Neural cell (in vitro differentiated cells): ENCODE data around the gene SSX2IP.

Source experiments
- EZH2 ChIP-seq: fragments of 200-600, 300-800 bp; shearing (Covaris generic), sonication (generic); IDR thresholded peaks from 2 replicates; pipeline ENCODE4 v1.6.1; 2014; ENCODE audit warnings: antibody characterized with exemption, low read length, borderline replicate concordance, mild to moderate bottlenecking; ENCODE audit not compliant: insufficient read depth, poor library complexity, severe bottlenecking
- POLR2AphosphoS5 ChIP-seq: IDR thresholded peaks from 2 replicates; pipeline ENCODE4 v1.6.1; 2012
- TF ChIP-seq, protein P1 (sequence below): fragments of 450-650 bp; IDR thresholded peaks from 2 replicates; pipeline ENCODE4 v1.5.1; 2014; ENCODE audit warnings: antibody characterized with exemption, mild to moderate bottlenecking, moderate library complexity; ENCODE audit not compliant: poor library complexity, severe bottlenecking
- TF ChIP-seq, protein P2 (sequence below): IDR thresholded peaks from 2 replicates; pipeline ENCODE4 v1.6.1; 2012; ENCODE audit warnings: borderline replicate concordance

DNA sequence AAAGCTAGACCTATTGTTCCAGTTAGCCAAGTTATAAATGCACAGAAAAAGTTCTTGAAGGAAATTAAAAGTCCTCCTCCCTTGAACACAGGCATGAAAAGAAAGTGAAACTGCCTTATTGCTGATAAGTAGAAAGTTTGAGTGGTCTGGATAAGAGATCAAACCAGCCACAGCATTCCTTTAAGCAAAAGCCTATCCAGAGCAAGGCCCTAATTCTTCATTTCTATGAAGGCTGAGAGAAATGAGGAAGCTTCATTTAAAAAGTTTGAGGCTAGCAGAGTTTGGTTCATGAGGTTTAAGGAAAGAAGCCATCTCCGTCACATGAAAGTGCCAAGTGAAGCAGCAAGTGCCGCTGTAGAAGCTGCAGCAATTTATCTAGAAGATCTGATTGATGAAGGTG, 2.7 kb upstream of the SSX2IP start:
- TF ChIP-seq EZH2 (no peak), POLR2AphosphoS5 (no peak)
- TF ChIP-seq, protein P1, sequence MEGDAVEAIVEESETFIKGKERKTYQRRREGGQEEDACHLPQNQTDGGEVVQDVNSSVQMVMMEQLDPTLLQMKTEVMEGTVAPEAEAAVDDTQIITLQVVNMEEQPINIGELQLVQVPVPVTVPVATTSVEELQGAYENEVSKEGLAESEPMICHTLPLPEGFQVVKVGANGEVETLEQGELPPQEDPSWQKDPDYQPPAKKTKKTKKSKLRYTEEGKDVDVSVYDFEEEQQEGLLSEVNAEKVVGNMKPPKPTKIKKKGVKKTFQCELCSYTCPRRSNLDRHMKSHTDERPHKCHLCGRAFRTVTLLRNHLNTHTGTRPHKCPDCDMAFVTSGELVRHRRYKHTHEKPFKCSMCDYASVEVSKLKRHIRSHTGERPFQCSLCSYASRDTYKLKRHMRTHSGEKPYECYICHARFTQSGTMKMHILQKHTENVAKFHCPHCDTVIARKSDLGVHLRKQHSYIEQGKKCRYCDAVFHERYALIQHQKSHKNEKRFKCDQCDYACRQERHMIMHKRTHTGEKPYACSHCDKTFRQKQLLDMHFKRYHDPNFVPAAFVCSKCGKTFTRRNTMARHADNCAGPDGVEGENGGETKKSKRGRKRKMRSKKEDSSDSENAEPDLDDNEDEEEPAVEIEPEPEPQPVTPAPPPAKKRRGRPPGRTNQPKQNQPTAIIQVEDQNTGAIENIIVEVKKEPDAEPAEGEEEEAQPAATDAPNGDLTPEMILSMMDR, result no peak
- TF ChIP-seq, protein P2, sequence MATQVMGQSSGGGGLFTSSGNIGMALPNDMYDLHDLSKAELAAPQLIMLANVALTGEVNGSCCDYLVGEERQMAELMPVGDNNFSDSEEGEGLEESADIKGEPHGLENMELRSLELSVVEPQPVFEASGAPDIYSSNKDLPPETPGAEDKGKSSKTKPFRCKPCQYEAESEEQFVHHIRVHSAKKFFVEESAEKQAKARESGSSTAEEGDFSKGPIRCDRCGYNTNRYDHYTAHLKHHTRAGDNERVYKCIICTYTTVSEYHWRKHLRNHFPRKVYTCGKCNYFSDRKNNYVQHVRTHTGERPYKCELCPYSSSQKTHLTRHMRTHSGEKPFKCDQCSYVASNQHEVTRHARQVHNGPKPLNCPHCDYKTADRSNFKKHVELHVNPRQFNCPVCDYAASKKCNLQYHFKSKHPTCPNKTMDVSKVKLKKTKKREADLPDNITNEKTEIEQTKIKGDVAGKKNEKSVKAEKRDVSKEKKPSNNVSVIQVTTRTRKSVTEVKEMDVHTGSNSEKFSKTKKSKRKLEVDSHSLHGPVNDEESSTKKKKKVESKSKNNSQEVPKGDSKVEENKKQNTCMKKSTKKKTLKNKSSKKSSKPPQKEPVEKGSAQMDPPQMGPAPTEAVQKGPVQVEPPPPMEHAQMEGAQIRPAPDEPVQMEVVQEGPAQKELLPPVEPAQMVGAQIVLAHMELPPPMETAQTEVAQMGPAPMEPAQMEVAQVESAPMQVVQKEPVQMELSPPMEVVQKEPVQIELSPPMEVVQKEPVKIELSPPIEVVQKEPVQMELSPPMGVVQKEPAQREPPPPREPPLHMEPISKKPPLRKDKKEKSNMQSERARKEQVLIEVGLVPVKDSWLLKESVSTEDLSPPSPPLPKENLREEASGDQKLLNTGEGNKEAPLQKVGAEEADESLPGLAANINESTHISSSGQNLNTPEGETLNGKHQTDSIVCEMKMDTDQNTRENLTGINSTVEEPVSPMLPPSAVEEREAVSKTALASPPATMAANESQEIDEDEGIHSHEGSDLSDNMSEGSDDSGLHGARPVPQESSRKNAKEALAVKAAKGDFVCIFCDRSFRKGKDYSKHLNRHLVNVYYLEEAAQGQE, result no peak
